Loucy (cell line): ENCODE data around the gene NDUFAF2.

Experiments used
- CTCF ChIP-seq: fragments of 200-600 bp; sonication (generic); conservative IDR thresholded peaks from 2 replicates; pipeline ENCODE4 v1.5.1; 2014; ENCODE audit warnings: mild to moderate bottlenecking, antibody characterized with exemption, low read length
- EZH2phosphoT487 ChIP-seq: fragments of 200-600 bp; IDR thresholded peaks from 2 replicates; pipeline ENCODE4 v1.6.1; 2018; ENCODE audit warnings: antibody characterized with exemption, mild to moderate bottlenecking, moderate library complexity, borderline replicate concordance

DNA sequence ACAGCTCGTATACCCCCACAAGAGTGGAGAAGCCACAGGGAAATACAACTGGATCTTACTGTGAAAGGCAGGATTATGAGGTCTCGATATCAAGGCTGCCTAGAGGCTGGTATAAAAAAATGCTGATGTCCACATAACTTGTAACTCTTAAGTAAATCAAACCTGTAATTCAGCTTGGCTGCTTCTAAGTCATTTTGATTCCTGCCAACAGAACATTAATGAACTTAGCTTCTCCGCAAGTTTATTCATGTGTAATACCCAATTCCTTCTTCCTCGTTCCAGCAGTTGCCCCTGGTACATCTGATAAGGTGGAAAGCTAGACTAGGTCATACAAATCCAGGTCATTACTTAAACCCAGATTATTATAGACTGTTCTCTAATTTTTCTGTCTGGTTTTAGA lies 233.7 kb downstream of the NDUFAF2 start:
- TF ChIP-seq CTCF (no peak), EZH2phosphoT487 (no peak)
